Mesenchymal stem cell (in vitro differentiated cells and primary cell): ENCODE data around the gene OCSTAMP. TPM values are rescaled to one million over a fixed set of nuclear protein-coding genes. Genes with fewer than 3 reads are reported as not detected.

ENCODE experiments used
- DNase-seq: peaks from one replicate; pipeline ENCODE4 v3.0.0-alpha.2; 2013
- H2AFZ ChIP-seq: one replicate; pipeline ENCODE4 v1.6.1; 2013; ENCODE audit warnings: low read depth, mild to moderate bottlenecking, control low read depth, inconsistent platforms, low read length, moderate library complexity
- H2AK5ac ChIP-seq: 2 replicates; pipeline ENCODE4 v1.6.1; 2013; ENCODE audit warnings: low read length, moderate library complexity, mild to moderate bottlenecking, inconsistent platforms; ENCODE audit not compliant: severe bottlenecking
- H2BK120ac ChIP-seq: one replicate; pipeline ENCODE4 v1.6.1; 2013; ENCODE audit warnings: low read depth, mild to moderate bottlenecking, inconsistent platforms, low read length, moderate library complexity
- H2BK12ac ChIP-seq, 2 experiments: one replicate each; pipeline ENCODE4 v1.6.1; 2013; ENCODE audit warnings: inconsistent platforms in 2 of 2, low read length in 2 of 2, mild to moderate bottlenecking in 2 of 2, moderate library complexity in 2 of 2, control low read depth in 1 of 2
- H2BK15ac ChIP-seq: one replicate; pipeline ENCODE4 v1.6.1; 2013; ENCODE audit warnings: mild to moderate bottlenecking, low read depth, inconsistent platforms; ENCODE audit not compliant: poor library complexity, severe bottlenecking
- H2BK5ac ChIP-seq: 2 replicates; pipeline ENCODE4 v1.6.1; 2013; ENCODE audit warnings: low read depth, mild to moderate bottlenecking, low read length, control low read depth, inconsistent platforms; ENCODE audit not compliant: poor library complexity, severe bottlenecking
- H3K14ac ChIP-seq, 2 experiments: one replicate each; pipeline ENCODE4 v1.6.1; 2013; ENCODE audit warnings: inconsistent platforms in 2 of 2, low read length in 2 of 2, control low read depth in 1 of 2, mild to moderate bottlenecking in 1 of 2, moderate library complexity in 1 of 2
- H3K18ac ChIP-seq, 2 experiments: one replicate each; pipeline ENCODE4 v1.6.1; 2013; ENCODE audit warnings: inconsistent platforms in 2 of 2, low read length in 2 of 2, control low read depth in 1 of 2, low read depth in 1 of 2, mild to moderate bottlenecking in 1 of 2
- H3K23ac ChIP-seq, 2 experiments: one replicate each; pipeline ENCODE4 v1.6.1; 2013; ENCODE audit warnings: inconsistent platforms in 2 of 2, low read length in 2 of 2, mild to moderate bottlenecking in 2 of 2, moderate library complexity in 2 of 2, control low read depth in 1 of 2
- H3K27ac ChIP-seq: 2 replicates; pipeline ENCODE4 v1.5.1; 2013; ENCODE audit warnings: mild to moderate bottlenecking, moderate library complexity, low read length, control low read depth, inconsistent platforms; ENCODE audit not compliant: poor library complexity, severe bottlenecking
- H3K27me3 ChIP-seq, 2 experiments: 2 replicates each; pipeline versions ENCODE4 v1.6.1 to v1.7.0; 2013; ENCODE audit warnings: low read length in 2 of 2, mild to moderate bottlenecking in 2 of 2, moderate library complexity in 2 of 2, control low read depth in 1 of 2, inconsistent platforms in 1 of 2; ENCODE audit not compliant: control insufficient read depth in 1 of 2, insufficient read depth in 1 of 2
- H3K36me3 ChIP-seq, 2 experiments: 2 replicates each; pipeline versions ENCODE4 v1.6.1 to v1.7.0; 2013; ENCODE audit warnings: low read length in 2 of 2, control low read depth in 1 of 2, inconsistent platforms in 1 of 2, low read depth in 1 of 2, mild to moderate bottlenecking in 1 of 2; ENCODE audit not compliant: insufficient read depth in 2 of 2, control insufficient read depth in 1 of 2
- H3K4ac ChIP-seq, 2 experiments: one replicate each; pipeline ENCODE4 v1.6.1; 2013; ENCODE audit warnings: inconsistent platforms in 2 of 2, low read length in 2 of 2, mild to moderate bottlenecking in 2 of 2, moderate library complexity in 2 of 2, control low read depth in 1 of 2, low read depth in 1 of 2
- H3K4me1 ChIP-seq: 2 replicates; pipeline ENCODE4 v1.6.1; 2013; ENCODE audit warnings: low read depth, low read length, control low read depth; ENCODE audit not compliant: control insufficient read depth, insufficient read depth
- H3K4me2 ChIP-seq: 2 replicates; pipeline ENCODE4 v1.6.1; 2013; ENCODE audit warnings: low read length, mild to moderate bottlenecking, inconsistent platforms; ENCODE audit not compliant: poor library complexity, severe bottlenecking
- H3K4me3 ChIP-seq, 2 experiments: 2 replicates each; pipeline versions ENCODE4 v1.5.1 to v1.7.0; 2013; ENCODE audit warnings: low read length in 2 of 2, mild to moderate bottlenecking in 2 of 2, control low read depth in 1 of 2, low read depth in 1 of 2; ENCODE audit not compliant: insufficient read depth in 1 of 2
- H3K79me1 ChIP-seq: replicated peaks from 2 replicates; pipeline ENCODE4 v1.6.1; 2013; ENCODE audit warnings: mild to moderate bottlenecking, control low read depth, low read length, inconsistent platforms; ENCODE audit not compliant: poor library complexity, severe bottlenecking
- H3K9ac ChIP-seq: 2 replicates; pipeline ENCODE4 v1.7.0; 2013; ENCODE audit warnings: mild to moderate bottlenecking, low read length, moderate library complexity
- H3K9me3 ChIP-seq: 2 replicates; pipeline ENCODE4 v1.7.0; 2013; ENCODE audit warnings: mild to moderate bottlenecking, low read length; ENCODE audit not compliant: control insufficient read depth
- H4K8ac ChIP-seq: one replicate; pipeline ENCODE4 v1.6.1; 2013; ENCODE audit warnings: inconsistent platforms, mild to moderate bottlenecking, low read length, moderate library complexity
- H4K91ac ChIP-seq: one replicate; pipeline ENCODE4 v1.6.1; 2013; ENCODE audit warnings: mild to moderate bottlenecking, low read length, inconsistent platforms
- WGBS: methylation state at CpG from one replicate; pipeline ENCODE4 v1.1.7; 2013; ENCODE audit warnings: mixed read lengths; 5-methylcytosine and 5-hydroxymethylcytosine counted together
- polyA plus RNA-seq, 2 experiments: library from polyadenylated mRNA; stranded (reverse); fragments of 200-250 nt; gene quantifications; one replicate each; pipeline ENCODE4 v1.2.3, GENCODE V29; 2013

The OCSTAMP gene, protein sequence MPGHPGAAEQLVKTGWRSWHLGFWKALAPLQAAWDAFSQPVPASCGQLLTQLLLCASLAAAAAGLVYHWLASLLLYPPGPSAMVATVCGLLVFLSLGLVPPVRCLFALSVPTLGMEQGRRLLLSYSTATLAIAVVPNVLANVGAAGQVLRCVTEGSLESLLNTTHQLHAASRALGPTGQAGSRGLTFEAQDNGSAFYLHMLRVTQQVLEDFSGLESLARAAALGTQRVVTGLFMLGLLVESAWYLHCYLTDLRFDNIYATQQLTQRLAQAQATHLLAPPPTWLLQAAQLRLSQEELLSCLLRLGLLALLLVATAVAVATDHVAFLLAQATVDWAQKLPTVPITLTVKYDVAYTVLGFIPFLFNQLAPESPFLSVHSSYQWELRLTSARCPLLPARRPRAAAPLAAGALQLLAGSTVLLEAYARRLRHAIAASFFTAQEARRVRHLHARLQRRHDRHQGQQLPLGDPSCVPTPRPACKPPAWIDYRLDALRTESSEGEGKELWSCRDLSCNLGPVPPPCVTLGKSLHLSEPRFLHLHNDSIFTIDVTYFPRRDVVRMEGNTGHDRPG
- not detected for polyA plus RNA-seq (2013, experiment 1 of 2)
- polyA plus RNA-seq (2013, experiment 2 of 2), result not detected

DNA sequence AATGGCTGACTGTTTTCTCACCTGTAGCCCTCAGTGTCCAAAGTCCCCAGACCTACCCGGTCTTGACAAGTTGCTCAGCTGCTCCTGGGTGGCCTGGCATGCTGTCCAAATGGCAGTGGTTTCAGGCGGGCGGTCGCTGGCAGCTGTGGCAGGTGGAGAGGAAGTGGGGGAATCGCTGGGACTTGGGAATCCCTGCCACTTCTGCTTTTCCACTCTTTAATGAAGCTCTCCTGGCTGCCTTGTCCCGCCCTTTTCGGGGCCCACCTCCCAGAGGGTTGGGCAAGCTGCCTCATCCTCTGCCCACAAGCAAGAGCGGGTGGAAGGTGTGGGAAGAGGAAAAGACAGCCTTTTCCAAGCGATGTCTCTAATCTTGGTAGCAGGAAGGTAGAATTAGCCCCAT, at the start of gene OCSTAMP:
Gene OCSTAMP (minus strand): TSS at position 194 of the 400 bp plus-strand sequence. CDS start 94 bp downstream, at position 100.
- H2AFZ ChIP-seq, result no peak within 1 kb of the TSS
- no peak within 1 kb of the TSS for H3K4me2 ChIP-seq
- no peak within 1 kb of the TSS for H4K91ac ChIP-seq
- no peak within 1 kb of the TSS for H3K23ac ChIP-seq
- WGBS, result 78% methylated on average over 7 of the region's 9 CpGs
- H2BK15ac ChIP-seq, result no peak within 1 kb of the TSS
- no peak within 1 kb of the TSS for H2BK120ac ChIP-seq
- H3K79me1 ChIP-seq, result no peaks in the 10 kb centered on the region
- H2AK5ac ChIP-seq, result no peak within 1 kb of the TSS
- H4K8ac ChIP-seq, result no peak within 1 kb of the TSS
- H3K9ac ChIP-seq, result no peak within 1 kb of the TSS
- H3K14ac ChIP-seq, result no peak within 1 kb of the TSS
- H2BK12ac ChIP-seq, result no peak within 1 kb of the TSS
- no peak within 1 kb of the TSS for H3K4ac ChIP-seq
- H3K36me3 ChIP-seq, result no peaks in the 10 kb centered on the region
- peaks cover 0 to 11% of the 10 kb centered on the region in 2 experiments for H3K27me3 ChIP-seq
- no peak for DNase-seq
- H3K27ac ChIP-seq, result no peak within 1 kb of the TSS
- H2BK5ac ChIP-seq, result no peak within 1 kb of the TSS
- H3K4me1 ChIP-seq, result no peaks in the 10 kb centered on the region
- no peak within 1 kb of the TSS for H3K4me3 ChIP-seq
- no peak within 1 kb of the TSS for H3K18ac ChIP-seq
- no peaks in the 10 kb centered on the region for H3K9me3 ChIP-seq

DNA sequence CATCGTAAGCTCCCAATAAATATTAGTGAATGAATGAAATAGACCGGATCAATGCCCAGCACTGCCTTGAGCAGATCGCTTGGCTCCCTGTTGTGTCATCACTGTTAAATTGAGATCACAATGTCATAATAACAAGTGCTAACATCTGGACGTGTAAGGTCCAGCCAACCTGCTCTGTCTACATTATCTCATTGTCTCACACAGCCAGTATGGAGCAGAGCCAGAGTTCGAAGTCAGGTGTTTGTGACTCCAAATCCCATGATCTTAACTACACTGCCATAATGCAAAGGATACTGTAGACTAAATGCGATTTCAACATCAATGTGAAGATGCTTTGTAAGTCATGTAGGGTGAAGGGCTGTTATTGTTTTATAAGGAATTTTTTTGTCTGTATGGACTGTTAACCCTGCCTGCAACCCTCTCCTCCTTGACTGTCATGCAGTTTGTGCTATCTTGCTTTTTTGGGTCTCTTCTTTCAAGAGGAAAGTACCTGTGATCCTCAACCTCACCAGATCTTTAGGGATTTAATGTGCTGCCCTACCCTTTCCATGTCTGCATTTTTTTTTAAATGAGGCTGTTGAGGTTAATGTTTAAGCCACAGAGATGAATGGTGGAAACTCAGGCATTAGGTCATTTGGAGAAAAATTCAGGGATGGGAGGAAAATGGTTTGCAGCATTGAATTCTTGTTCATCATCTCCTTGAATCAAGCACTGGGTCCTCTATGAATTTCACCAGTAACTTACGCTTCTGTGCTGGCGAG, 49.0 kb upstream of the OCSTAMP start:
- Histone ChIP-seq H2AFZ (no peak overlapping the region), H2BK5ac (no peak overlapping the region), H3K36me3 (no peaks in the 10 kb centered on the region), H3K27me3 (no peaks in the 10 kb centered on the region), H2BK15ac (no peak overlapping the region), H3K4me1 (no peaks in the 10 kb centered on the region), H3K4me3 (no peak overlapping the region), H4K8ac (no peak overlapping the region), H3K9ac (no peak overlapping the region), H3K79me1 (no peaks in the 10 kb centered on the region), H3K18ac (no peak overlapping the region), H2BK12ac (no peak overlapping the region), H2AK5ac (no peak overlapping the region), H3K9me3 (no peaks in the 10 kb centered on the region), H3K23ac (no peak overlapping the region), H2BK120ac (no peak overlapping the region), H4K91ac (no peak overlapping the region), H3K4ac (no peak overlapping the region), H3K14ac (no peak overlapping the region), H3K4me2 (no peak overlapping the region), H3K27ac (no peak overlapping the region)
- 86% methylated on average over 8 of the region's 8 CpGs for WGBS
- no peak for DNase-seq

DNA sequence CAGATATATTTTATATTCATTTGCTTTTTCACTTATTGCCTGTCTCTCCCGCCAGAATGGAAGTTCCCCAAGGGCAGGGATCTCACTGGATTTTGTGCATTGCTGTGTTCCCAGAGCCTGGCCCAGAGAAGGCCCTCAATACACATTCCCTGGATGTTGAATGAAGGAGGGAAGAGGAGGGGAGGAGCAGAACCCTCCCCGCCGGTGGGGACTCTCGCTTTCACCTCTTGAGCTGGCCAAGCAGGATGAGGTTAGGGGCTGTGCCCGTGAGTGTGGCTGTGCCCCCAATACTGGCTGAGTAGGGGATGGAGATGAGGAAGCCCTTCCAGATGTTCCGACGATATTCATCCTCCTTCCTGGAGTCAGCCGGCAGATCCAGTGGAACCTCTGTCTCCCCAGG, 45.5 kb upstream of the OCSTAMP start:
- Histone ChIP-seq H2BK5ac (no peak overlapping the region), H3K4me2 (no peak overlapping the region), H3K9me3 (no peaks in the 10 kb centered on the region), H3K9ac (no peak overlapping the region), H3K14ac (no peak overlapping the region), H4K8ac (no peak overlapping the region), H2AFZ (no peak overlapping the region), H3K36me3 (peaks cover 0 to 6% of the 10 kb centered on the region in 2 experiments), H3K4ac (no peak overlapping the region), H2BK120ac (no peak overlapping the region), H4K91ac (no peak overlapping the region), H3K4me1 (no peaks in the 10 kb centered on the region), H3K23ac (no peak overlapping the region), H3K79me1 (no peaks in the 10 kb centered on the region), H3K27me3 (no peaks in the 10 kb centered on the region), H3K18ac (no peak overlapping the region), H2BK15ac (no peak overlapping the region), H2BK12ac (no peak overlapping the region), H3K27ac (no peak overlapping the region), H2AK5ac (no peak overlapping the region), H3K4me3 (no peak overlapping the region)
- WGBS, result 81% methylated on average over 8 of the region's 8 CpGs
- no peak for DNase-seq

DNA sequence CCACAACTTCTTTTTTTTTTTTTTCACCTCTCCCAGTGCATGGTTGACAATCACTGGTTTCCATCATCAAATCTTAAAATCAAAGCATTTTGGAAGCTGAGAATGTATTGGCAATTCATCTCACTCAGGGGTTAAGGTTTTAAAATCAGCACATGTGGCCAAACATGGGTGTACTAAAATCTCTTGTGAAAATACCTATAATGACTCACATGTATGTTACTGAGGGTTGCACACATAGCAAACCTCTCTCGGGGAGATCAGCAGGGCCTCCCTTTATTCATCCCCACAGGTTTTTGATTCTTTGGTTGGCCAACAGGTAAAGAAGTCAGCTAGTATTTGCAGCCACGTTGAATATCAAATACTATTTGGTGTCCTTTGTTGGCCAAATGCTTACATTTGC, 44.3 kb upstream of the OCSTAMP start:
- no peak overlapping the region for H2BK12ac ChIP-seq
- no peak for DNase-seq
- no peak overlapping the region for H2BK15ac ChIP-seq
- H3K9ac ChIP-seq, result no peak overlapping the region
- H3K23ac ChIP-seq, result no peak overlapping the region
- no peak overlapping the region for H4K8ac ChIP-seq
- H3K9me3 ChIP-seq, result no peaks in the 10 kb centered on the region
- H2BK120ac ChIP-seq, result no peak overlapping the region
- H3K4me3 ChIP-seq, result no peak overlapping the region
- no peak overlapping the region for H3K4ac ChIP-seq
- H3K18ac ChIP-seq, result no peak overlapping the region
- no peak overlapping the region for H3K4me2 ChIP-seq
- H3K27me3 ChIP-seq, result no peaks in the 10 kb centered on the region
- H2BK5ac ChIP-seq, result no peak overlapping the region
- H4K91ac ChIP-seq, result no peak overlapping the region
- no peak overlapping the region for H2AK5ac ChIP-seq
- H3K4me1 ChIP-seq, result no peaks in the 10 kb centered on the region
- peaks cover 0 to 6% of the 10 kb centered on the region in 2 experiments for H3K36me3 ChIP-seq
- no peak overlapping the region for H3K27ac ChIP-seq
- H3K79me1 ChIP-seq, result no peaks in the 10 kb centered on the region
- no peak overlapping the region for H3K14ac ChIP-seq
- WGBS, result 40% methylated on average over 1 of the region's 2 CpGs
- no peak overlapping the region for H2AFZ ChIP-seq
